HG03521 (cell line): ENCODE data around the gene DEAF1.
"Not testable (repeated sequence)": the region's sequence is repeated elsewhere in the genome, so short reads cannot be mapped to it uniquely, and the experiment has no call there.

Experiments used
- ATAC-seq: cut with Tn5 transposase; IDR thresholded peaks from one replicate; pipeline ENCODE4 v1.9.1; 2021; ENCODE audit warnings: mild to moderate bottlenecking, moderate library complexity; ENCODE audit not compliant: unreplicated experiment

DEAF1 gene

GRCh38 chr11:694563-695287 lies at the start of gene DEAF1:
TSS of gene DEAF1 (minus strand) at chr11:695222. CDS start at chr11:695047, 175 bp downstream.
- peak; percentile 76 for ATAC-seq

- no peak for ATAC-seq
These were observed 47.7 kb upstream of the DEAF1 start for GRCh38 chr11:742571-743201.

DNA sequence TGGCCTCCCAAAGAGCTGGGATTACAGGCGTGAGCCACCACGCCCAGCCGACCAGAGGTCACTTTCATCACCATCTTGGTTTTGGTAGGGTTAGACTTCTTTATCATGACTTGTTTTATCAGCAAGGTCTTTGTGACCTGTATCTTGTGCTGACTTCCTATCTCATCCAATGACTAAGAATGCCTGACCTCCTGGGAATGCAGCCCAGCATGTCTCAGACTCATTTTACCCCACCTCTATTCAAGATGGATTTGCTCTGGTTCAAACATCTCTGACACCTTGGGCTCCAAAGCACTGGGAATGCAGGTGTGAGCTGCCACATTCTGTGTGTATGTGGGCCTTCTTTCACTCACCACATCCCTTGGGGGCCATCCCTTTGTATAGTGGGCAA lies 47.1 kb upstream of the DEAF1 start:
- ATAC-seq = no peak

DNA sequence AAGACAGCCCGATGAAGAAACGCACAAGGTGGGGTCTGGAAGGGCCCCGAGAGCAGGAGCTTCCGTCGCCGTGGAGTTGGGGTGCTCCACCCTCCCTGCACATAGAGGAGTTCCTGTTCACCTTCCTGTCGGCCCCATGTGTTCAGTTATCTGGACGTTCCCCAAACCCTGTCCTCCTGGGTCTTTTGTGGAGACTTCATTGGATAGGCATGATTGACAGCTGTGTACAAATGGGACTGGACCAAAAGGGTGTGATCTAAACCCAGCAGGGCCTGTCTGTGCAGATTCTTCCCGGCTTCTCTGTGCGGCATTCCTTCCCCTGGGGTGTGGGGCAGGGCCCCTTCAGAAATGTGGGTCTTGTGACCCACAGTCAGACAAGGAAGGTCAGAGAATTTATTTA lies 42.9 kb upstream of the DEAF1 start:
- ATAC-seq = not testable (repeated sequence)

DNA sequence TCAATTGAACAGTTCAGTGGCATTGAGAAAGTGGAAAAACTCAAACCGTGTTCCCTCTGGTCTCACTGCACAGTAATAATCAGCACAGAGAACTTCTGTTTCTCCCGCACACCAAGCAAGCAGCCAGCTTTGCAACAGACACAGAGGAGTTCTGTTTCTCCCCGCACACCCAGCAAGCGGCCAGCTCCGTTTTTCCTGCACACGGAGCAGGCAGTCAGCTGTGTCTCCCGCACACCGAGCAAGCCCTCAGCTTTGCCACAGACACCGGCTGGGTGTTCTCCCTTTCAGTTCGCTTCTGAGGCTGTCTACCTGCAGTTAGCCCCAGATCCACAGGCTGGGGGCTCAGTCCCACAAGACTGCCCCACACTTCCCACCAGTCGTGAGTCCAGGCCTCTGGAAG lies 42.3 kb upstream of the DEAF1 start:
- ATAC-seq = no peak

- ATAC-seq = not testable (repeated sequence)
These were observed 39.5 kb upstream of the DEAF1 start for GRCh38 chr11:734541-734940.

DNA sequence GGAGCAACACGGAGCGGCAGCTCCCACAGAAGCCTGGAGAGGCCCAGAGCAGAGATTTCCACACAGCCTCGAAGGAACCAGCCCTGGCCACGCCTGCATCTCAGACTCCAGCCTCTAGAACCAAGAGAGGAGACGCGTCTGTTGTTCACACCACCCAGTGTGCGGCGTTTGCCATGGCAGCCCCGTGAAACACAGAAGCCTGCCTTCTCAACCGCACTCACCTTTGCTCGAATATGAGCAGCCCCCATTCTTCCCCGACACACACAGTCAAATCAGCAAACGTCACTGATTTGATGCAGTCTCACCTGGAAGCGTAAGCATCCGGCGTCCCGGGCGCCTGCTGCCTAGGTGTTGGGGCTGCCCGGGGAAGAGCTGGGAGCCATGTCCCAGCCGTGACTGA lies 38.0 kb upstream of the DEAF1 start:
- ATAC-seq = no peak

DNA sequence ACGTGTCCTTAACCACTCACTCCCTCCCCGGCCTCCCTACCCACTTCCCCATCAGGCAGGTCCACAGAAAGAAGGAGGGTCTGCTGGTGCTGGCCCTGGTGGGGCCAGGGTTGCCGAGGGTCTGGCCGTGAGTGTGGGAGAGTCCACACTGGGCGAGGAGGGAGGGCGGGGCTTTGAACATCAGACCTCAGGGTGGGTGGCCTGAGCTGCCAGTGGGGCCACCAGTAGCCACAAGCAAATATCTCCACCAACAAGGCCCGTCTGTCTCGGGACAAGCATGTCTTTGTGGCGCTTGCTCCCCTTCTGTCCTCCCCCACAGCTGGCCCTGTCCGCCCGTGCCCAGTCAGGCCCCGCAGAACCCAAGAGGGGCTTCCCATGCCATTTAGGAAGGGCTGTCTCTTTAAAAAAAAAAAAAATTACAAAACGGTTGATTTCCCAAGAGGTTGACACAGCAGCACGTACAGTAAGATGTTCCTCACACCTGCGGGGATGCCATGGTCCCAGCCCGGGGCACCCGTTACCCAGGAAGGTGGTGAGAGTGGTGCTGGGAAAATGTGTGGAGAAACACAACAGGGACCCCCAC lies 34.6 kb upstream of the DEAF1 start:
- ATAC-seq = no peak

- ATAC-seq = no peak
These were observed 34.0 kb upstream of the DEAF1 start for GRCh38 chr11:728901-729491.

DNA sequence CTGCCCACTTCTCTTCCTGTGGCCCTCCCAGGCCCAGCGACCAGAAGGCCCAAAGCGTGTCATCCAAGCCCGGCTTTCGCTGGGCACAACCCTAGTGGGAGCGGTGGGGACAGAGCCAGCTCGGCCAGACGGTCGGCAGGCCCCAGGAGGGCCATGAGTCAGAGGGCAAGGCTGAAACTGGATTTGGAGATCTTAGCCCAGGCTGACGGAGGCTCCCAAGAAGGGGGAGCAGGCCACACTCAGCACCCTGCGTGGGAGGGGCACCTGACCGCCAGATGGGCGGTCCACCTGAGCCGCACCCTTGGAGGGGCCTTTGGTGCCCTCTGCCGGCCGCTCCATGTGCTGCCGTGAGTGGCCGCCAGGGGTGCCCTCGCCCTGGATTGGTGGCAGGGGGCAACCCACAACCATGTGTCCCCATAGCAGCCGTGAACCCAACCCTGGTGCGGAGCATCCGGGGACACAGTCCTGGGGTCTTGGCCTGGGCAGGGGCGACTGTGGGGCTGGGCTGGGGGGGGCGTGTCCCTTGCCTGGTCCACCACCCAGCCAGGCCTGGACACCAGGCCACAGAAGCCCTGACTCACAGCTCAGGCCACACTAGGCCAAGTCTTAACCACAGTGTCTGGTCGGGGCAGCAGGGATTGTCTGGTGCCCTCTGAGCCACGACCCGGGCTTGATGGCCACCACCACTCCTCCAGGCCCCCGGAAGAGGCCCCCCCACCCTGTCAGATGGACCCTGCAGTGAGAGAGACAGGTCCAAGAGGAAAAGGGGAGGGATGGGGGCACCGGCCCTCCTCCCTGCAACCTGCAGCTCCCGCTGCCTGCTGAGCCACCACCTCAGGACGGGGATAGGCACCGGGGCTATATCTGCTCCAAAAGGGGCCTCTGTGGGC lies 33.1 kb upstream of the DEAF1 start:
- no peak for ATAC-seq

DNA sequence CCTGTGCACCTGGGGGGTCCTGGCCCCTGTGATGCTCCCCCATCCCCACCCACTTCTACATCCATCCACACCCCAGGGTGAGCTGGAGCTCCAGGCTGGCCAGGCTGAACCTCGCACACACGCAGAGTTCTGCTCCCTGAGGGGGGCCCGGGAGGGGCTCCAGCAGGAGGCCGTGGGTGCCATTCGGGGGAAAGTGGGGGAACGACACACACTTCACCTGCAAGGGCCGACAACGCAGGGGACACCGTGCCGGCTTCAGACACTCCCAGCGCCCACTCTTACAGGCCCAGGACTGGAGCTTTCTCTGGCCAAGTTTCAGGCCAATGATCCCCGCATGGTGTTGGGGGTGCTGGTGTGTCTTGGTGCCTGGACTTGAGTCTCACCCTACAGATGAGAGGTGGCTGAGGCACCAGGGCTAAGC lies 32.3 kb upstream of the DEAF1 start:
- ATAC-seq = no peak

GRCh38 chr11:726278-727220 lies 31.5 kb upstream of the DEAF1 start:
- ATAC-seq = no peak

DNA sequence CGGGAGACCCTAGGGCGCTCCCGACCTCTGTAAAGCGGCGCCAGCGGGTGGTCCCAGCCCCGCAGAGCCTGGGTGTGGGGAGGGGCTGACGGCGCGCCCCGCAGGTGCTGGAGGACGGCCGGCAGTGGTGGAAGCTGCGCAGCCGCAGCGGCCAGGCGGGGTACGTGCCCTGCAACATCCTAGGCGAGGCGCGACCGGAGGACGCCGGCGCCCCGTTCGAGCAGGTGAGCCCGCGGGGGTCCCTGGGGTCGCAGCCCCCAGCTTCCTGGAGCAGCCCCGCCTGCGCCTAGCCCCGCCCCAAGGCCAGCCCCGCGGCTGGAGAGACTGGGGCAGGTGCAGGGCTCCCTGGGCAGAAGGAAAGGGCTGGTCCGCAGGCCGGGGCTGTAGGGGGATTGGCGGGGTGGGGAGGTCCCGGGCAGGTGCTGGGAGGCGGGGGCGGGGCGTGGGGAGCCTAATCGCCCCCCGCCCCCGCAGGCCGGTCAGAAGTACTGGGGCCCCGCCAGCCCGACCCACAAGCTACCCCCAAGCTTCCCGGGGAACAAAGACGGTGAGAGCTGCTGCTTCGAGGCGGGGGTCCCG lies 30.7 kb upstream of the DEAF1 start:
- no peak for ATAC-seq

DNA sequence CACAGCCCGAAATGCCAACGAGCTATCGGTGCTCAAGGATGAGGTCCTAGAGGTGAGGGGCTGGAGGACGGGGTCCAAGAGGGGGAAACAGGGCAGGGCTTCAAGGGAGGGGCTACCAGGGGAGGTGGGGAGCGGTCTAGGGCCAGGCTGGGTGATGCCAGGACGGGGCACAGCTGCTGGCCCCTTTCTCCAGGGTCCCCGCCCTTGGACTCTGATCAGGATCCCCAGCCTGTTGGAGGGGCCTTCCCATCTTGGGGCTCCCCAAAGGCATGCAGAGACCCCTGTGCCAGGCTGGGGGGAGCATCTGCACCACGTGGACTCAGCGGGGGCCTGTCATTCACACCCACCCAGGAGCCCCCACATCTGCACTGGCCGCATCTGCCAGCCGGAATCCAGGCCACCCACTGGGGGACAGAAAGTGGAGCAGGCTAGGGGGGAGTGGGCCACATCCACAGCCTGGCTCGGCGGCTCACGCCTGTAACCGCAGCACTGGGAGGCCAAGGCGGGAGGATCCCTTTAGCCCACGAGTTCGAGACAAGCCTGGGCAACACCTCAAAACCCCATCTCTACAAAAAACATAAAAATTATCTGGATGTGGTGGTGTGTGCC lies 29.9 kb upstream of the DEAF1 start:
- no peak for ATAC-seq

GRCh38 chr11:724049-724777 lies 29.2 kb upstream of the DEAF1 start:
- ATAC-seq = no peak

DNA sequence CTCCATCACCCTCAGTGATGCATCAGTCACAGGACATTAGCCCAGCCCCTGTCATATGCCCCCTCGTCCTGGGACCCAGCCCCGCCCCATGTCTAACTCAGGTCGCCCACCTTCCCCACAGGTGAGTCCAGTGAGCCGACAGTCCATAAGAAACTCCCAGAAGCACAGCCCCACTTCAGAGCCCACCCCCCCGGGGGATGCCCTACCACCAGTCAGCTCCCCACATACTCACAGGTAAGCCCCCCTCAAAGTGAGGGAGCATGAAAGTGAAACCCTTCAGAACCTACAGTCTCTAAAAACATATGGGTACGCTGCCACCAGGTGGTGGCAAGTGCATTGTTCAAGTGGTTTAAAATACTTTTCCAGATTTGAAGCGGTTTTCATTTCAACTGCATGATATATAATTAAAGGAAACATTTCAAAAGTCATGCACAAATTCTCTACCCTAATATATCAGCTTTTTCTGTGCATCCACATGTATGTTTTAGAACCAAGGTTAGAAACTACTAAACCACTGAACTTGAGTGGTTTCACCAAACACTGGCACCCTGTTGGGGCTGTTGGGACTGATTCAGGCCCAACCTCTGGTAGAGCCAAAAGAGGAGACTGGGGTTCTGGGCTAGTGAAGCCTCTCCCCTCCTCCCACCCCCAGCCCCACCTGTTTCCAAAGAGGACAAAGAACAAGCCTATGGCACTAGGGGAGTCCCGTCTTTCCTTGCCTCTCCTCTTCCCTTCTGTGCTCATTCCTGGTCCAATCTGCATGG lies 28.3 kb upstream of the DEAF1 start:
- ATAC-seq = no peak

- ATAC-seq = no peak
These were observed 27.4 kb upstream of the DEAF1 start for GRCh38 chr11:722346-722811.
